GM12878 (cell line): ENCODE results near the gene RAD51B.

Source experiments
- CTCF ChIP-seq, 3 experiments: IDR thresholded peaks in 2 of 3; conservative IDR thresholded peaks in 1 of 3; 2 replicates each; pipeline ENCODE4 v1.5.1; 2011; ENCODE audit warnings: low read depth in 3 of 3, low read length in 3 of 3, mild to moderate bottlenecking in 3 of 3, control low read depth in 2 of 3, moderate library complexity in 2 of 3, inconsistent platforms in 1 of 3, mixed read lengths in 1 of 3; ENCODE audit not compliant: control insufficient read depth in 2 of 3, insufficient read depth in 1 of 3; ENCODE audit errors: extremely low read depth in 1 of 3
- PRDM15 ChIP-seq: fragments of 450-650 bp; formaldehyde crosslinking; IDR thresholded peaks from 2 replicates; pipeline ENCODE4 v1.4.0; 2020; ENCODE audit warnings: mild to moderate bottlenecking, moderate library complexity

GRCh38 chr14:68701001-68701741 is 881.6 kb downstream of the RAD51B start:
- TF ChIP-seq PRDM15 (CRISPR knock-in tag) (no peak), CTCF (IDR thresholded peaks at IDR 0.05 in 2 of 3, conservative IDR thresholded peaks at IDR 0.05 in 1 of 3; ENCODE audit: control insufficient read depth in 2 of 3, extremely low read depth in 1 of 3, insufficient read depth in 1 of 3, low read depth in 3 of 3, low read length in 3 of 3) (no peak)
